Glomerular visceral epithelial cell (primary cell): Measurements from ENCODE around the gene DUSP3.

ENCODE experiments used
- DNase-seq: peaks from one replicate; pipeline ENCODE4 v3.0.0-alpha.2; 2016; ENCODE audit errors: extremely low spot score

The DUSP3 gene

GRCh38 chr17:43769426-43769825 lies 9.4 kb downstream of the DUSP3 start:
- no peak for DNase-seq

GRCh38 chr17:43768943-43769342 lies 9.8 kb downstream of the DUSP3 start:
- DNase-seq: no peak

DNA sequence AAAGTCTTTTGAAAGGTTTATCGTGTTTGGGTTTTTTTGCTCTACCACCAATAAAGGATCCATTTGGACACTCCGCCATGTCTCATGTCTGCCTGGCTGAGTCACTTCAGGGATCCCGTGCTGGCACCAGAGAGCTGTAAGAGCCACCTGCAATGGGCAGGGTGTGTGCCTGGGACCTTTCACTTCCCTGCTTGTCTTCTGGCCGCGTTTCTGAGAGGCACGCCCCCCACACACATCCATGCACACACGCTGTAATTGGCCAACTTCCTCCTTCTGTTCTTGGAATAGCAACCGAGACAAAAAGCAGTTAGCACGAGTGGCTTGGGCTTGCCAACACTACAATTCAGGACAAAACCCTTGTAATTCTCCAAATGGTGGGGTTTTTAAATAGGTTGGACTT lies 10.4 kb downstream of the DUSP3 start:
- no peak for DNase-seq

GRCh38 chr17:43767713-43768059 lies 11.1 kb downstream of the DUSP3 start:
- DNase-seq: no peak

- no peak for DNase-seq
Measured at GRCh38 chr17:43767053-43767712, 11.6 kb downstream of the DUSP3 start.

DNA sequence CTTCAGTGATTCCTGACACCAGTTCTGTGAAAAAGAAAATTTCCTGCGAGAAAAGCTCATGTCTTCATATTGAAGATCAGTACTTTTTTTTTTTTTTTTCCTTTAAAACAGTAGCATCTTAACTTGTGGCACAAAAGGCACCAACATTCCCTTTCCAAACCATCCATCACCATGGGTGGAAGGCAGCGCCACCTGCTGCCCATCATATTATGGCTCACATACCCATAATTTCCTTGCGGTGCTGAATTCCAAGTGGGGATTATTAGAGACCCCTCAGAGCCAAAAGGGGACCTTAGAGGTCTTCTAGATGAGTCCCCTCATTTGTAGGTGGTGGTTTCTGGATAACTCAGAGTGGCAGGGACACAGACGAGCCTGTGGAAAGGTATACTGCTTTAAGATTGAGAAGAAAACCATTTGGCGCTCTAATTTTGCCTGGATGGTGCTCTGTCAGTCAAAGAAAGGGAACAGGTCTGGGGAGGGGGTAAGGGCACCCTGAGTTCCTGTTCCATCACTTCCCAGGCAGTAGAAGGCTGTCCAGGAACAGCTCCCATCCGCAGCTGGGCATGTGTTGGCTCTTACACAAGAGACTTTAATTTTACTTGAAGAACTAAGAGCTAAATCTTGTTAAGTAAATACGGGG lies 12.2 kb downstream of the DUSP3 start:
- peak; percentile 50 for DNase-seq

GRCh38 chr17:43760254-43760852 lies 18.4 kb downstream of the DUSP3 start:
- DNase-seq: peak; percentile 94

DNA sequence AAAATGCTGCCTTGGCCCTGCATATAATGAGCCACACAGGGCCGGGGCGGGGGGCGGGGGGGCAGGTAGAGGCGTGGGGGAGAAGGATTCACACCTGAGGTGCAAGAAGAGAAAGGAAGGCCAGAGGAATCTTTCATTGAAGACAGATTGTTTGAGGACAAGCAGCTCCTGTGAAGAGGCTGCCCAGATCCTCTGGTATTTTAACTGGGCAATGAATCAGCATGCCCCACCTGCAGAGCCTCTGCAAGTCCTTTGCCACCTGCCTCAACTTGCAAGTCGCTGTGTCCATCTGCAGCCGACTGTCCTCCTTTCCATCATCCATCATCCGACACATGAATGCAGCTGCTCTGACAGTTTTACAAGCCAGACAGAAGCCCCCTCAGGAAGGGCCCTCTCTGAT lies 18.9 kb downstream of the DUSP3 start:
- peak; percentile 21 for DNase-seq

- DNase-seq: no peak
Measured at GRCh38 chr17:43758497-43759174, 20.1 kb downstream of the DUSP3 start, which contains the start of gene SOST. SOST (minus strand) TSS chr17:43758791; CDS start chr17:43758741, 50 bp downstream.

GRCh38 chr17:43758086-43758485 lies 20.7 kb downstream of the DUSP3 start:
- DNase-seq: no peak

DNA sequence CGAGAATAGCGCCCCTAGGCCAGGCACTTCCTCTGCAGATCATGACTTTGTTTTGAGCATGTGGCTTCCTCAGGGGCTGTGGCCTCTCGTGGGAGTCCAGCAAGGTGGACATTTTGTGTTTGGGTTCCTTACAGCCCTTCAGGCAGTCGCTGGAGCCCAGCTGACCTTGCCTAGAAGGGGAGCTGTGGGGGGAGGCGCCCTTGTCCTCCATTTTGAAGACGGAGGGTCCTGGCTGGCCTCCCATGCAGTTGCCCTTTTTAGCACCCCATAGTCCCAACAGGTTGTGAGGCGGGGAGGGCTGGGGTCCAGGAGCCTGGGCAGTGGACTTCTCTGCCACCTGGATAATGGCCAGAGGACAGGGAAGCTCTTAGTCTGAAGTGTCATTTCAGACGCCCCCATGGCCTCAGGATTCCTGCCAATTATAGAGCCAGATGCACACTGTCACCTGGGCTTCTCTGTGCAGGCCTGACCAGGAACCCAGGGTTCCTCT lies 21.6 kb downstream of the DUSP3 start:
- DNase-seq: no peak

DNA sequence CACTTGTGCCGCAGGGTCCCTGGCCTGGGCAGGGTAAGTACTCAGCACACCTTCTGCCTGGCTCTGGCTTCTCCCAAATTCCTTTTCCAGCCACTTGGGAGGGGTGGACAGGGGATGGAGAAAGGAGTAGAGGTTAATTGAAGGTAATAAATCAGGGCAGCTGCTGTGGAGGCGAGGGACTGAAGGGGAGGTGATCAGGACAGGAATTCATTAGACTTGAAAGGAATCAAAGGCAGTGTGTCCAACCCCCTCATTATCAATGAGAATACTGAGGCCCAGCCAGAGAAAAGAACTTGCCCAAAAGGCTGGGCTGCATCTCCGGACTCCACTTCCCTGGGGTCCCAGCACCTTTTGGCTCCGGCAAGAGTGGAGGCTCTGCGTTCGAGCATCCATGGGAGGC lies 22.6 kb downstream of the DUSP3 start:
- DNase-seq: no peak

- DNase-seq: no peak
Measured at GRCh38 chr17:43755389-43755875, 23.3 kb downstream of the DUSP3 start.

DNA sequence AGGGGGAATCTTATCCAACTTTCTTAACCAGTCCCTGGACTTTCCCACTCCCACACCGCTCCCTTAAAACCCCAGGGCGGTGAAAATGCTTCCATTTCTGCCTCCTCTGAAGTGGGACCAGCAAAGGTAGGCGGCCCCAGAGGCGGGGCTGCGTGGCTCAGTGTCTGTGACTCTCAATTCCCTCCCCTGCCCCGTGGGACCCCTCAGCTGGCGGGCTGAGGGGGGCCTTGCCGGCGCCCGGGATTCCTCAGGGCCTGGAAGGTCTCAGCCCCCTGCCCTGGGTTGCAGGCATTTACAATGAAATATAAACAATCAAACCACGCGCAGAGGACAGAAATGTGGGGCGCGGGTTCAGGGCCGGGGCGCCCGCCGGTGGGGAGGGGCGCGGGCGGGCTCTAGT lies 23.8 kb downstream of the DUSP3 start:
- no peak for DNase-seq

DNA sequence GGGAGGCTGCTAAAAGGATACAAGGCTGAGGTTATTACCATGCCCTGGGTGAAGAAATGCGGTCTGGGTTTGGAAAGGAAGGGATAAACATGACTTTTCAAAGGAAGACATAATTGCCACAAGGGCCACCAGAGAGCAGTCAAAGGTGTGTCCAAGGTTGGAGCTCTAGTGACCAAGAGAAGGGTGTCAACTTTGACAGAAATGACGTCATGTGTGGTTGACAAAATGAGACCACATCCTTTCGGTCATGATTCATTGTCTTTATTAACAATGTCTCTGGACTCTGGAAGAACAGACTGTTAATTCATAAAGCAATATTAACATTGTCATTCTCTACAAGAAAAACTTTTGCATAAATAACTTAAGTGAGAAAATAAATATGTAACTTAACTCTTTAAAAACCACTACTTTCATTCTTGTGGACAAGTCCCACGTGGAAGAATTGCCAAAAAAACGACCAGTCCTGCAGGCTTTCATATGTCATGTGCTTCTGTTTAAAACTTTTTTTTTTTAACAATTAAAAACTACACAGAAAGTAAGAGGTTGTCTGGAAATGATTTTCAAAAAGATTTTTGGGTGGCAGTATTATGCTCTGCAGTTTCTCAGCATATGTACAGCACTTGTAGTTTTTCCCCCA lies 25.2 kb downstream of the DUSP3 start:
- peak; percentile 48 for DNase-seq

- no peak for DNase-seq
Measured at GRCh38 chr17:43750153-43750552, 28.6 kb downstream of the DUSP3 start.

GRCh38 chr17:43745541-43745940 lies 33.2 kb downstream of the DUSP3 start:
- no peak for DNase-seq

- no peak for DNase-seq
Measured at GRCh38 chr17:43741636-43742035, 37.1 kb downstream of the DUSP3 start.

DNA sequence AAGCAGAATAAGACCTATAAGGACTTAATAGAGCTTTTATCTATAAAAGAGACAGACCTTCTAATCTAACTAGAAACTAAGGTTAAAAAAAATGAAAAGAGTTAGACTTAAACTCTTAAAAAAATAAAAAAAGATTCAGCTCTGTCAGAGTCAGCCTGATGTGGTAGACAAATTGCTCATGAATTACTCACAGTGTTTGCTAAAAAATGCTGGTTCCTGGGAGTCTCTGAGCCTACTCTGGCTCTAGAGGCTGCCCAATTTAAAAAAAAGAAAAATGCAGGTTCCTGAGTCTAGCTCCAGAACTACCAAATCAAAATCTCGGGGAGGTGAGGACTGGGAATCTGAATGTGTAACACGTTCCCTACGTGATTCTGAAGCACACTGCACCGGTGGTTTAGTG lies 38.2 kb downstream of the DUSP3 start:
- no peak for DNase-seq

DNA sequence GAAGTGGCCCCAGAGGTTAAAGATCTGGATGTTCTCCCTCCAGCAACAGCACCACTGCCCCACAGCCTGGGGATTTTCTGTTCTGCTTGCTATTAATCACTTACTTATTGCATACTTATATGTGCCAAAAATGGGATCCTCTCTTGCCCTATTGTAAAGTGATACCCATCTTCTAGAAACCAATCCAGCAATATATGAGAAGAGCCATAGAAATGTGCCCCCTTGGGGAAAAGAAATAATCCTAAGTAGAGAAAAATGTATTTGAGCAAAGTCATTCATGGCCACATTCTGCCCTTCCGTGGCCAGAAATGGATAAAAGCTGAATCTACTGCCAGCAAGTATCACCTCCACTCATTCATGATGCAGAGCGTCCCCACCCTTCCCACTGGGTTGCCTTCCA lies 41.1 kb downstream of the DUSP3 start:
- no peak for DNase-seq

GRCh38 chr17:43736389-43736788 lies 42.4 kb downstream of the DUSP3 start:
- no peak for DNase-seq

- peak; percentile 73 for DNase-seq
Measured at GRCh38 chr17:43734376-43734775, 44.4 kb downstream of the DUSP3 start.
